ENCODE measurements around the gene CRYGA.

- TF ChIP-seq, protein P1, sequence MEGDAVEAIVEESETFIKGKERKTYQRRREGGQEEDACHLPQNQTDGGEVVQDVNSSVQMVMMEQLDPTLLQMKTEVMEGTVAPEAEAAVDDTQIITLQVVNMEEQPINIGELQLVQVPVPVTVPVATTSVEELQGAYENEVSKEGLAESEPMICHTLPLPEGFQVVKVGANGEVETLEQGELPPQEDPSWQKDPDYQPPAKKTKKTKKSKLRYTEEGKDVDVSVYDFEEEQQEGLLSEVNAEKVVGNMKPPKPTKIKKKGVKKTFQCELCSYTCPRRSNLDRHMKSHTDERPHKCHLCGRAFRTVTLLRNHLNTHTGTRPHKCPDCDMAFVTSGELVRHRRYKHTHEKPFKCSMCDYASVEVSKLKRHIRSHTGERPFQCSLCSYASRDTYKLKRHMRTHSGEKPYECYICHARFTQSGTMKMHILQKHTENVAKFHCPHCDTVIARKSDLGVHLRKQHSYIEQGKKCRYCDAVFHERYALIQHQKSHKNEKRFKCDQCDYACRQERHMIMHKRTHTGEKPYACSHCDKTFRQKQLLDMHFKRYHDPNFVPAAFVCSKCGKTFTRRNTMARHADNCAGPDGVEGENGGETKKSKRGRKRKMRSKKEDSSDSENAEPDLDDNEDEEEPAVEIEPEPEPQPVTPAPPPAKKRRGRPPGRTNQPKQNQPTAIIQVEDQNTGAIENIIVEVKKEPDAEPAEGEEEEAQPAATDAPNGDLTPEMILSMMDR (optimal IDR thresholded peaks at IDR 0.05 in 1 of 3, IDR thresholded peaks at IDR 0.05 in 1 of 3, conservative IDR thresholded peaks at IDR 0.05 in 1 of 3; ENCODE audit: extremely low read depth in 1 of 3, insufficient read depth in 2 of 3, low read length in 3 of 3): no peak
- no peak for TF ChIP-seq EZH2 (IDR thresholded peaks at IDR 0.05; ENCODE audit: low read length)
Measured at GRCh38 chr2:208125251-208125650, 38.1 kb downstream of the CRYGA start.

Data from keratinocyte (primary cell).